ENCODE data around the gene ITPR2.
A peak's percentile ranks its signal among the peaks of the same experiment; 100 is the strongest.

The ITPR2 gene

DNA sequence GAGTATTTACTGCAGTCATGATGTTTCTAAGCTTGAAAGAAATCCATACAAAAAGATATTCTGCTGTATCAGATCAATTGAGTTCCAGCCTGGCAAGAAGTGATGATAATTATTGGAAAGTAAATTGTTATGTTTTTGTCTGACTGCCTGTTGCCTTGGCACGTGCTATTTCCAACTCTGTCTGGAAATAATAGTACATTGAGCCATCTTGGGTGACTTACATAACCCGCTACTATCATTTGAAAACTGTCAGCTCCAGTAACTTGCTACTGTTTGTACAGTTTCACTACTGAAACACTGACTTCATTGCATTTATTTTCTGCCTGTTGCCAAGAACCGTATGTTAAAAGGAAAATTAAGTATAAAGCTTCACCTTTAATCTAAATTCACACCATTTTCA, 318.6 kb downstream of the ITPR2 start:
- Mint-ChIP-seq H3K27ac (no peak overlapping the region), H3K36me3 (ENCODE audit: low read depth) (peaks cover 5% of the 10 kb centered on the region), H3K4me3 (no peak overlapping the region), H3K9me3 (peaks cover 4% of the 10 kb centered on the region), H3K4me1 (peaks cover 9% of the 10 kb centered on the region), H3K27me3 (ENCODE audit: low read depth) (no peaks in the 10 kb centered on the region)
- TF ChIP-seq, protein P1, sequence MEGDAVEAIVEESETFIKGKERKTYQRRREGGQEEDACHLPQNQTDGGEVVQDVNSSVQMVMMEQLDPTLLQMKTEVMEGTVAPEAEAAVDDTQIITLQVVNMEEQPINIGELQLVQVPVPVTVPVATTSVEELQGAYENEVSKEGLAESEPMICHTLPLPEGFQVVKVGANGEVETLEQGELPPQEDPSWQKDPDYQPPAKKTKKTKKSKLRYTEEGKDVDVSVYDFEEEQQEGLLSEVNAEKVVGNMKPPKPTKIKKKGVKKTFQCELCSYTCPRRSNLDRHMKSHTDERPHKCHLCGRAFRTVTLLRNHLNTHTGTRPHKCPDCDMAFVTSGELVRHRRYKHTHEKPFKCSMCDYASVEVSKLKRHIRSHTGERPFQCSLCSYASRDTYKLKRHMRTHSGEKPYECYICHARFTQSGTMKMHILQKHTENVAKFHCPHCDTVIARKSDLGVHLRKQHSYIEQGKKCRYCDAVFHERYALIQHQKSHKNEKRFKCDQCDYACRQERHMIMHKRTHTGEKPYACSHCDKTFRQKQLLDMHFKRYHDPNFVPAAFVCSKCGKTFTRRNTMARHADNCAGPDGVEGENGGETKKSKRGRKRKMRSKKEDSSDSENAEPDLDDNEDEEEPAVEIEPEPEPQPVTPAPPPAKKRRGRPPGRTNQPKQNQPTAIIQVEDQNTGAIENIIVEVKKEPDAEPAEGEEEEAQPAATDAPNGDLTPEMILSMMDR (IDR thresholded peaks at IDR 0.05; ENCODE audit: unreplicated experiment in 3 of 3) = no peak

DNA sequence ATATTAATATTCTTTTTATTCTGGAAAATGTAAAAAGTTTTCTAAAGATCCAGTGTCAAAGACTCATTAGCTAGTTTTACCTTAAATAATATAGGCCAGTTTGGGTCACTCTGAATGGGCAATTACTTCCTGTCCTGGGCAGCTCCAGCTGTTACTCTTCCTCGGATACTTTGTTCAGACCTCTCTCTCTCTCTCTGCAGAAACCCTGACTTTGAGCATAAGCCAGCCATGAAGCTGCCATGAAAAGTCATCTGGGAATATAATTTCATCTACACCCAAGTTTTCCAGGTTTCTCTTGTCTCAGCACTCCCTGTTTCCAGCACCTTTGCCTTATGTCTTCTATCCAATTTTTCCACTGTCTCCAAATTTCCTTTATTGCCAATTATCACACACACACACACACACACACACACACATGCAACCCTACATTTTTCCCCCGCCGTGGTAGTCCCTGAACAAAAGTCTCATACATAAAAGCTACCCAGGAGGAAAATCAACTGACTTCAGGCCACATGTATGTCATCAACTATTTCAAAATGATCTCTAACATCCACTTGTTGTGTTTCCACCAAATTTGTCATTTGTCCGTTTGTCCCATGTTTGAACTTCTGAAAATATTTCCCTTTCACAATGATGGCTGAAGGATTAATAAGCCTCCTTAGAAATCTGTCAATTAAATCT, 319.5 kb downstream of the ITPR2 start:
- Mint-ChIP-seq H3K36me3 (ENCODE audit: low read depth) (peaks cover 5% of the 10 kb centered on the region), H3K27me3 (ENCODE audit: low read depth) (no peaks in the 10 kb centered on the region), H3K27ac (peak overlapping the region in 1 of 3 experiments; percentile 3), H3K4me3 (no peak overlapping the region), H3K9me3 (peaks cover 4% of the 10 kb centered on the region), H3K4me1 (peaks cover 9% of the 10 kb centered on the region)
- TF ChIP-seq, protein P1 (IDR thresholded peaks at IDR 0.05; ENCODE audit: unreplicated experiment in 3 of 3) = no peak

DNA sequence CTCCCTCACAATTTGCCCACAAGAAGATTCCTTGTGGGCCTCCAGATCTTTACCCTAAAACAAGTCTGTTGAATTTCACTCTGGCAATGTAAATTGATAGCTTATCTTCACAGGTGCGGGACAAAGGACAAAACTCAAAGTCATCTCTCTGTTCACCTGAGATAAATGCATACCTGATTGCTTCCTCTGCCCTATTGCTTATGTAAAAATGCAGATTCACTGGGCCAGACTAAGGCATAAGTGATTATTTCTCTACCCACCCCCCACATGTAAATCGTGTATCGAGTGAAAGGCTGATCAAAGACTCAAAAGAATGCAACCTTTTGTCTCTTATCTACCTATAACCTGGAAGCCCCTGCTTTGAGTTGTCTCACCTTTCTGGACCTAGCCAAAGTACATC, 320.8 kb downstream of the ITPR2 start:
- TF ChIP-seq, protein P1 (IDR thresholded peaks at IDR 0.05; ENCODE audit: unreplicated experiment in 3 of 3) = no peak

DNA sequence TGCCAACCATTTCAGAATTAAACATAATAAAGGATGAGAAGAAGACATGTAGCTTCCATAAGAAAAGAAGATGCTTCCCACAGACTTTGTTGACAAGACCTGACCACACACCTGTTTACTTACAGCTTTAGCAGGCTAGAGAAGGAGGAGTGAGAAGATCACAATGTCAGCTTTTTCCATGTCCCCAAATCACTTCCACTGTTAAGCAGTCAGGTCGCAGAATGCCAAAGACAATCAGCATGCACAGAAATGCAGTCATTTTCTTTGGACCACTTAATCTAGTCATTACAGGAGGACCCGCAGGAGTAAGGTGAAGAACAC, 322.7 kb downstream of the ITPR2 start:
- no peaks in the 10 kb centered on the region for H3K27me3 Mint-ChIP-seq (ENCODE audit: low read depth)
- H3K27ac Mint-ChIP-seq = no peak overlapping the region
- TF ChIP-seq, protein P1 (IDR thresholded peaks at IDR 0.05; ENCODE audit: unreplicated experiment in 3 of 3) = no peak
- no peak overlapping the region for H3K4me3 Mint-ChIP-seq
- H3K36me3 Mint-ChIP-seq (ENCODE audit: low read depth) = no peaks in the 10 kb centered on the region
- peaks cover 9% of the 10 kb centered on the region for H3K4me1 Mint-ChIP-seq
- no peaks in the 10 kb centered on the region for H3K9me3 Mint-ChIP-seq

More for the DNA sequence above, 320.8 kb downstream of the ITPR2 start:
- Mint-ChIP-seq H3K4me3 (no peak overlapping the region), H3K27me3 (ENCODE audit: low read depth) (no peaks in the 10 kb centered on the region), H3K4me1 (peaks cover 9% of the 10 kb centered on the region), H3K36me3 (ENCODE audit: low read depth) (no peaks in the 10 kb centered on the region), H3K9me3 (no peaks in the 10 kb centered on the region), H3K27ac (no peak overlapping the region)

DNA sequence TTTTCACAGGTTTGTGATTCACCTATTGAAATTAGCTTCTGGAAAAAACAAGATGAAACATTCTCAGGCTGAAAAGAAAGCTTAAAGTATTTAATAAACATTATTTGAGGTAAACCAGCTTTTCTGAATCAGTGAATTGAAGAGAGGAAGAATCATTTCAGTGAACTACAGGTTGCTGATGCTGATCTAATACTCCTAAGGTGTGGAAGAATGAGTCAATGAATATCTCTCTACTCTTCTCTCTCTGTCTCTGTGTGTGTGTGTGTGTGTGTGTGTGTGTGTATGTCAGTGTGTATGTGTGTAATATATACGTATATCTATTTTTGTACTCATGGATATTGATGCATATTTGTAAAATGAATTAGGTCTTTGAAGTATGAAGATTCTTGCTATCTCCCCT, 325.4 kb downstream of the ITPR2 start:
- no peak overlapping the region for H3K27ac Mint-ChIP-seq
- TF ChIP-seq, protein P1 (IDR thresholded peaks at IDR 0.05; ENCODE audit: unreplicated experiment in 3 of 3) = no peak
- peaks cover 4% of the 10 kb centered on the region for H3K4me1 Mint-ChIP-seq
- no peak overlapping the region for H3K4me3 Mint-ChIP-seq
- no peaks in the 10 kb centered on the region for H3K9me3 Mint-ChIP-seq
- H3K36me3 Mint-ChIP-seq (ENCODE audit: low read depth) = no peaks in the 10 kb centered on the region
- no peaks in the 10 kb centered on the region for H3K27me3 Mint-ChIP-seq (ENCODE audit: low read depth)

DNA sequence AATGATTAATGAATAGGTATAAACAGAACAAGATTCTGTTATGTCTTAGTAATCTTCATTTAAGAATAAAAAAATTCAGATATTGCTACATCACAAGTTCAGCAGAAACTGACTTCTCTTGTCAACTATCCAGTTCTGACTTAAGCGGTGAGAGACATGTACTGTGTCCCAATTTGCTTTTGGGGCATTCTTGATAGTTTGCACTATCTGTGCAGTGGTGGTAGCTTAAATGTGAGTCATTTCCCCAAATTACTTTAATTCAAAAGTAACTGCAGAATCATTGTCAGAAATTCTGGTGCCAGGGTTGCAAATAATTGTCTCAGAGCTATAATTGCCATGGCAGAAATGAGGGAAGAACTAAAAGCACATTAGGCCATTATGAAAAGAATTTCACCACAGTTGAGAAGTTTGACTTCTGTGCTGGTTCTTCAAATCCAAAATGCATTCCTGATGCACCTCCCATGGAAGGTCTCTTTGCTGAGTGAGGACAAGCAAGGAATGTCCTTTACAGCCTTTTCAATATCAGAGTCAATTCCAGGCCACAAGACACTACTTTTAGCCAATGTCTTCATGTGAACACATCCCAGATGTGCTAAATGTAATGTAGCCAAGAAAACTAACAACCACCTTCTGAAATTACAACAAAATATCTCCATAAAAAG, 332.9 kb downstream of the ITPR2 start:
- Mint-ChIP-seq H3K4me1 (no peaks in the 10 kb centered on the region), H3K4me3 (no peak overlapping the region)

More for the DNA sequence above, 332.9 kb downstream of the ITPR2 start:
- Mint-ChIP-seq H3K27ac (no peak overlapping the region), H3K27me3 (ENCODE audit: low read depth) (no peaks in the 10 kb centered on the region), H3K9me3 (no peaks in the 10 kb centered on the region), H3K36me3 (ENCODE audit: low read depth) (no peaks in the 10 kb centered on the region)
- TF ChIP-seq, protein P1 (IDR thresholded peaks at IDR 0.05; ENCODE audit: unreplicated experiment in 3 of 3) = no peak

Measured in nephron (organoid).